OCI-LY7 (cell line): ENCODE measurements around the gene SLC48A1. TPM values are rescaled to one million over a fixed set of nuclear protein-coding genes. Genes with fewer than 3 reads are reported as not detected.

ENCODE experiments used
- BruUV-seq: library from RNA; stranded (reverse); fragments of 400-500 nt; replicated peaks from 2 replicates; lab custom pipeline; 2021; lab: Mats Ljungman, UMichigan
- CTCF ChIA-PET: fragments of 300-600 bp; sonication (Branson Sonifier 250); formaldehyde crosslinking; loops from one replicate; lab custom pipeline; 2022; ENCODE audit warnings: antibody characterized with exemption; ENCODE audit not compliant: unreplicated experiment; lab: Charles Lee
- POLR2A ChIA-PET: fragments of 300-600 bp; sonication (Branson Sonifier 250); formaldehyde crosslinking; loops from one replicate; lab custom pipeline; 2022; ENCODE audit warnings: antibody characterized with exemption; lab: Charles Lee
- DNase-seq: peaks from one replicate; pipeline ENCODE4 v3.0.0-alpha.2; 2015; ENCODE audit warnings: low spot score
- H2AFZ ChIP-seq: fragments of 200-600 bp; sonication (generic), shearing (Covaris generic); 2 replicates; pipeline ENCODE4 v1.6.1; 2014; ENCODE audit warnings: mild to moderate bottlenecking, antibody characterized with exemption, low read length, moderate library complexity
- H3K27ac ChIP-seq: fragments of 200-600 bp; sonication (generic); 2 replicates; pipeline ENCODE4 v1.5.1; 2014; ENCODE audit warnings: mixed run types, low read depth, mild to moderate bottlenecking, moderate library complexity, low read length, inconsistent platforms; ENCODE audit not compliant: poor library complexity, severe bottlenecking
- H3K36me3 ChIP-seq: fragments of 200-600 bp; sonication (generic); 2 replicates; pipeline ENCODE4 v1.6.1; 2014; ENCODE audit warnings: mild to moderate bottlenecking, antibody characterized with exemption, low read length, moderate library complexity, mixed read lengths; ENCODE audit not compliant: insufficient read depth
- H3K4me1 ChIP-seq: fragments of 200-600 bp; sonication (generic); 2 replicates; pipeline ENCODE4 v1.5.1; 2014; ENCODE audit warnings: mild to moderate bottlenecking, low read length; ENCODE audit not compliant: insufficient read depth, poor library complexity, severe bottlenecking
- H3K4me2 ChIP-seq: fragments of 200-600 bp; sonication (generic); 2 replicates; pipeline ENCODE4 v1.6.1; 2014; ENCODE audit warnings: mild to moderate bottlenecking, low read length
- H3K4me3 ChIP-seq: fragments of 200-600 bp; sonication (generic); 2 replicates; pipeline ENCODE4 v1.5.1; 2014; ENCODE audit warnings: mild to moderate bottlenecking, low read depth, low read length; ENCODE audit not compliant: poor library complexity, severe bottlenecking
- H3K79me2 ChIP-seq: fragments of 200-600 bp; sonication (generic); 2 replicates; pipeline ENCODE4 v1.6.1; 2016; ENCODE audit warnings: low read depth, mild to moderate bottlenecking, low read length, moderate library complexity, mixed read lengths; ENCODE audit not compliant: insufficient read depth
- H3K9me2 ChIP-seq: fragments of 200-600 bp; sonication (generic); 2 replicates; pipeline ENCODE4 v1.6.1; 2016; ENCODE audit warnings: mild to moderate bottlenecking, low read length, mixed read lengths; ENCODE audit not compliant: insufficient read depth
- H3K9me3 ChIP-seq: fragments of 200-600 bp; sonication (generic); 2 replicates; pipeline ENCODE4 v1.6.1; 2014; ENCODE audit warnings: mild to moderate bottlenecking, mixed run types, low read length, mixed read lengths
- H4K20me1 ChIP-seq: fragments of 200-600 bp; sonication (generic); 2 replicates; pipeline ENCODE4 v1.6.1; 2014; ENCODE audit warnings: mild to moderate bottlenecking, antibody characterized with exemption, low read length, moderate library complexity, mixed read lengths; ENCODE audit not compliant: insufficient read depth
- CTCF ChIP-seq: fragments of 200-600 bp; sonication (generic); conservative IDR thresholded peaks from 2 replicates; pipeline ENCODE4 v1.5.1; 2014; ENCODE audit warnings: mild to moderate bottlenecking, antibody characterized with exemption, low read length, moderate library complexity, mixed read lengths
- EZH2phosphoT487 ChIP-seq: fragments of 200-600 bp; sonication (generic); IDR thresholded peaks from 2 replicates; pipeline ENCODE4 v1.6.1; 2018; ENCODE audit warnings: low read depth, borderline replicate concordance, mild to moderate bottlenecking, mixed run types, antibody characterized with exemption, low read length, moderate library complexity, mixed read lengths
- intact Hi-C: fragments of 100-400 bp; cut with micrococcal nuclease; formaldehyde crosslinking; loops from one replicate; pipeline ENCODE4 v1.10.0; 2022; ENCODE audit not compliant: unreplicated experiment
- total RNA-seq, 2 experiments: library from RNA; depleted of rRNA in 1 of 2; stranded (reverse); fragments of >200 nt in 1 of 2; shearing (Covaris generic) in 1 of 2; gene quantifications; 2 replicates each; pipeline ENCODE4 v1.2.3, GENCODE V29; 2014 to 2022

The SLC48A1 gene
- total RNA-seq, 2 experiments from 2014 or later, result 9.6 to 12.0 TPM

GRCh38 chr12:47777151-47777550, 4.1 kb downstream of the SLC48A1 start:
- no peaks in the 10 kb centered on the region for H4K20me1 ChIP-seq
- POLR2A ChIA-PET, result interaction anchor here (0.8 to 1.3 kb wide), 6 partner anchors 28 to 70 kb away, joined by 3 to 6 read pairs (median 5); no protein-coding TSS in a partner anchor
- H3K9me2 ChIP-seq, result no peaks in the 10 kb centered on the region
- no peak for DNase-seq
- TF ChIP-seq CTCF (no peak), EZH2phosphoT487 (no peak)
- no TSS peak for BruUV-seq
- H3K4me3 ChIP-seq, result no peak overlapping the region
- H3K4me2 ChIP-seq, result no peak overlapping the region
- no peaks in the 10 kb centered on the region for H3K79me2 ChIP-seq
- no peaks in the 10 kb centered on the region for H3K9me3 ChIP-seq
- H2AFZ ChIP-seq, result no peak overlapping the region
- peaks cover 53% of the 10 kb centered on the region for H3K4me1 ChIP-seq
- no peak overlapping the region for H3K27ac ChIP-seq
- intact Hi-C loops, result loop anchor here (10.0 kb wide), 1 partner anchor 188 kb away; the partner anchor contains the start of gene TMEM106C
- CTCF ChIA-PET, result interaction anchor here (0.6 to 3.3 kb wide), 5 partner anchors 10 to 62 kb away, joined by 3 to 13 read pairs (median 4); no protein-coding TSS in a partner anchor
- peaks cover 5% of the 10 kb centered on the region; the same call in 1 of the 2 replicates for H3K36me3 ChIP-seq

GRCh38 chr12:47777741-47778558, 4.9 kb downstream of the SLC48A1 start:
- no peak overlapping the region for H3K27ac ChIP-seq
- no peak overlapping the region for H3K4me2 ChIP-seq
- H3K4me3 ChIP-seq, result no peak overlapping the region
- no peak overlapping the region for H2AFZ ChIP-seq
- no peak for DNase-seq
- H3K9me2 ChIP-seq, result no peaks in the 10 kb centered on the region
- TF ChIP-seq CTCF (no peak), EZH2phosphoT487 (no peak)
- POLR2A ChIA-PET, result interaction anchor here (0.8 to 1.3 kb wide), 6 partner anchors 29 to 71 kb away, joined by 3 to 6 read pairs (median 5); no protein-coding TSS in a partner anchor
- H3K79me2 ChIP-seq, result no peaks in the 10 kb centered on the region
- CTCF ChIA-PET, result interaction anchor here (0.6 to 3.3 kb wide), 4 partner anchors 36 to 61 kb away, joined by 3 to 13 read pairs (median 8); no protein-coding TSS in a partner anchor
- peaks cover 11% of the 10 kb centered on the region; the same call in 1 of the 2 replicates for H3K36me3 ChIP-seq
- BruUV-seq, result no TSS peak
- intact Hi-C loops, result loop anchor here (2.0 to 10.0 kb wide), 2 partner anchors 127 to 187 kb away; partner anchors contain the start of gene TMEM106C
- H3K9me3 ChIP-seq, result no peaks in the 10 kb centered on the region
- H3K4me1 ChIP-seq, result peaks cover 50% of the 10 kb centered on the region
- H4K20me1 ChIP-seq, result no peaks in the 10 kb centered on the region
